H1 (cell line): ENCODE data around the gene SNX17. TPM values are rescaled to one million over a fixed set of nuclear protein-coding genes. Genes with fewer than 3 reads are reported as not detected.
A peak's percentile ranks its signal among the peaks of the same experiment; 100 is the strongest.

Experiments
- BCL11A ChIP-seq, 2 experiments: IDR thresholded peaks; one replicate each; pipeline ENCODE4 v1.6.1; 2011; ENCODE audit warnings: low read depth in 2 of 2, low read length in 2 of 2, mild to moderate bottlenecking in 2 of 2
- CTBP2 ChIP-seq: IDR thresholded peaks from 2 replicates; pipeline ENCODE4 v1.7.0; 2011; ENCODE audit warnings: borderline replicate concordance, mild to moderate bottlenecking, moderate library complexity, mixed read lengths, low read length; ENCODE audit not compliant: insufficient read depth, insufficient read length
- CTCF ChIP-seq, 3 experiments: IDR thresholded peaks; 1 replicate in 2 of 3; 2 replicates in 1 of 3; pipeline versions ENCODE4 v1.5.1 to v1.6.1; 2011; ENCODE audit warnings: low read length in 3 of 3, mild to moderate bottlenecking in 3 of 3, inconsistent platforms in 2 of 3, low read depth in 1 of 3, moderate library complexity in 1 of 3; ENCODE audit not compliant: insufficient read depth in 1 of 3; ENCODE audit errors: control extremely low read depth in 1 of 3
- E2F6 ChIP-seq: IDR thresholded peaks from 2 replicates; pipeline ENCODE4 v1.6.1; 2012; ENCODE audit warnings: inconsistent platforms
- EZH2 ChIP-seq: fragments of 200-600 bp; sonication (generic); IDR thresholded peaks from 2 replicates; pipeline ENCODE4 v1.7.1; 2012; ENCODE audit warnings: low read depth, mild to moderate bottlenecking, moderate library complexity, low read length, inconsistent platforms; ENCODE audit not compliant: severe bottlenecking
- PHF8 ChIP-seq: fragments of 200-600 bp; sonication (generic); conservative IDR thresholded peaks from 2 replicates; pipeline ENCODE4 v1.7.1; 2012; ENCODE audit warnings: low read depth, mild to moderate bottlenecking, inconsistent platforms, low read length, moderate library complexity
- POLR2AphosphoS5 ChIP-seq: IDR thresholded peaks from 2 replicates; pipeline ENCODE4 v1.6.1; 2011; ENCODE audit warnings: low read depth, low read length
- RAD21 ChIP-seq, 2 experiments: IDR thresholded peaks in 1 of 2; conservative IDR thresholded peaks in 1 of 2; 2 replicates each; pipeline ENCODE4 v1.6.1; 2011; ENCODE audit warnings: low read depth in 2 of 2, low read length in 2 of 2, improper control_type of control experiment in 1 of 2, inconsistent platforms in 1 of 2, mild to moderate bottlenecking in 1 of 2, moderate library complexity in 1 of 2
- SIN3A ChIP-seq, 2 experiments: IDR thresholded peaks in 1 of 2; conservative IDR thresholded peaks in 1 of 2; 2 replicates each; pipeline ENCODE4 v1.6.1; 2011 to 2012; ENCODE audit warnings: low read length in 2 of 2, improper control_type of control experiment in 1 of 2, low read depth in 1 of 2, mild to moderate bottlenecking in 1 of 2
- SIRT6 ChIP-seq: IDR thresholded peaks from one replicate; pipeline ENCODE4 v1.7.1; 2012; ENCODE audit warnings: low read length, inconsistent platforms
- SIX5 ChIP-seq: IDR thresholded peaks from 2 replicates; pipeline ENCODE4 v1.6.1; 2011; ENCODE audit warnings: mild to moderate bottlenecking, low read depth, low read length
- SP1 ChIP-seq: IDR thresholded peaks from 2 replicates; pipeline ENCODE4 v1.6.1; 2011; ENCODE audit warnings: low read depth, low read length
- TAF1 ChIP-seq: IDR thresholded peaks from 2 replicates; pipeline ENCODE4 v1.6.1; 2011; ENCODE audit warnings: mild to moderate bottlenecking, low read depth, low read length
- TCF12 ChIP-seq: IDR thresholded peaks from 2 replicates; pipeline ENCODE4 v1.6.1; 2011; ENCODE audit warnings: low read depth, mild to moderate bottlenecking, low read length
- ZNF274 ChIP-seq: IDR thresholded peaks from 2 replicates; pipeline ENCODE4 v1.7.0; 2012; ENCODE audit warnings: low read length, borderline replicate concordance; ENCODE audit errors: extremely low read depth
- polyA plus RNA-seq, 7 experiments: library from polyadenylated mRNA; depleted of rRNA in 3 of 7; stranded (reverse) in 5 of 7; unstranded in 2 of 7; fragments of >200 nt in 5 of 7; fragments of 200-250 nt in 2 of 7; gene quantifications; 1 replicate in 5 of 7; 2 replicates in 1 of 7; 4 replicates in 1 of 7; pipeline versions ENCODE4 v1.2.1 to v1.2.3, GENCODE V29; 2011 to 2013; ENCODE audit warnings: missing spikeins in 2 of 7, mixed read lengths in 2 of 7
- total RNA-seq: library from RNA; stranded (reverse); fragmentation: NEBNext Ultra II Directional; extraction: Animal tissue kit (Norgen Biotek cat#: 25700); gene quantifications from 2 replicates; pipeline ENCODE4 v1.2.1, GENCODE V29; 2021
- TF ChIP-seq, protein P1 (sequence below): IDR thresholded peaks from 2 replicates; pipeline ENCODE4 v1.6.1; 2011; ENCODE audit warnings: low read depth, mild to moderate bottlenecking, low read length; ENCODE audit not compliant: insufficient read depth

Gene SNX17
- total and polyA plus RNA-seq, 2 of the 8 experiments (the other 6 are each of a cell fraction or from before 2014, with no cell fraction given) = 54.9 to 66.2 TPM

DNA sequence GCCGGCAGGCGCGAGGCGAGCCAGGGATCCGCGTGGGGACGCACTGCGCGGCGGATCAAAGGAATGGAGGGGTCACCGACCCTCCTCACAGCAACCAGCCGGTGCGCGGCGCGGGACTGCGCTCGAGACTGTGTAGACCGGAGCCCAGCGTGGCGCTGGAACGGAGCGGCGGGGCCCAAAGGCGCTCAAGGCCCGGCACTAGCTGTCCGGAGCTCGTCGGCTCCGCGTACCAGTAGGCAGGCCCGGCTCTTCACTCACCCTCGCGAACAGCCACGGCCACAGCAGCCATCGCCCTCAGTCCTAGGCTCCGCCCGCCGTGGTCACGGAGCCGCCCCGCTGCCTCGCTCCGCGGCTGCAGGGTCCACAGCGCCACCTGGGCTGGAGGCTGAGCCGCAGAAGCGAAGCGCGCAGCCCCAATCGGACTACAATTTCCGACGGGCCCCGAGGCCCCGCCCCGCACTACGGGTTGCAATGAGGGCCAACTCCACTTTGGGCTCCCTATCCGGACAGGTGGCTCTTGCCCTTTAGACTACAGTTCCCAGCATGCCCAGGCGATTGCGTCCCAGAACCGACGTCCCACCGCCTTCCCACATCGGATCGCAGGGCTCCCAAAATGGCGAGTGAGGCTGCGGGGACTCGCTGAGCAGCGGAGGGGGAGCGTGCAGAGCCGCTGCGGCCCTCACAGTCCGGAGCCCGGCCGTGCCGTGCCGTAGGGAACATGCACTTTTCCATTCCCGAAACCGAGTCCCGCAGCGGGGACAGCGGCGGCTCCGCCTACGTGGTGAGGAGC, at the start of gene SNX17, which contains the start of gene EIF2B4 (continued):
- peak; percentile 44 for TF ChIP-seq CTBP2
- peak in 1 of 2 experiments; percentile 89; a peak in 3 of 4 replicates for TF ChIP-seq SIN3A (conservative IDR thresholded peaks at IDR 0.05 in 1 of 2, IDR thresholded peaks at IDR 0.05 in 1 of 2; ENCODE audit: low read depth in 1 of 2, low read length in 2 of 2)
- peak in 2 of 3 experiments; percentile 71 to 87; a peak in 3 of 4 replicates for TF ChIP-seq CTCF (IDR thresholded peaks at IDR 0.05; ENCODE audit: control extremely low read depth in 1 of 3, insufficient read depth in 1 of 3, low read depth in 1 of 3, low read length in 3 of 3)
- peak; percentile 95 for TF ChIP-seq SIX5
- TF ChIP-seq PHF8 = peak; percentile 72
- peak; percentile 74 for TF ChIP-seq TAF1
- no peak for TF ChIP-seq BCL11A (IDR thresholded peaks at IDR 0.05; ENCODE audit: low read depth in 2 of 2, low read length in 2 of 2)
- 0 out of 2 replicates have a peak, but pooled peaks have one; percentile 59 for TF ChIP-seq TCF12
- TF ChIP-seq, protein P1, sequence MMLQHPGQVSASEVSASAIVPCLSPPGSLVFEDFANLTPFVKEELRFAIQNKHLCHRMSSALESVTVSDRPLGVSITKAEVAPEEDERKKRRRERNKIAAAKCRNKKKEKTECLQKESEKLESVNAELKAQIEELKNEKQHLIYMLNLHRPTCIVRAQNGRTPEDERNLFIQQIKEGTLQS = 0 out of 2 replicates have a peak, but pooled peaks have one; percentile 14
- peak; percentile 56; the same call in 1 of the 2 replicates for TF ChIP-seq POLR2AphosphoS5
- peak; percentile 54 for TF ChIP-seq E2F6
- no peak for TF ChIP-seq SIRT6
- TF ChIP-seq SP1 = peak; percentile 94
- peak; percentile 50 to 58; a peak in 3 of 4 replicates for TF ChIP-seq RAD21 (IDR thresholded peaks at IDR 0.05 in 1 of 2, conservative IDR thresholded peaks at IDR 0.05 in 1 of 2; ENCODE audit: low read depth in 2 of 2, low read length in 2 of 2)
- TF ChIP-seq ZNF274 = no peak
- no peak for TF ChIP-seq EZH2
